DOHH2 (cell line): ENCODE results near the gene GGPS1.

Source experiments
- H3F3A ChIP-seq: fragments of 200-600 bp; sonication (generic), shearing (Covaris generic); 2 replicates; pipeline ENCODE4 v1.6.0; 2016; ENCODE audit warnings: antibody characterized with exemption, mild to moderate bottlenecking; ENCODE audit not compliant: control insufficient read depth, insufficient read depth
- H3K27ac ChIP-seq: fragments of 200-600 bp; sonication (generic); 2 replicates; pipeline ENCODE4 v1.5.1; 2014; ENCODE audit warnings: low read depth, mild to moderate bottlenecking, low read length, moderate library complexity
- H3K27me3 ChIP-seq: fragments of 200-600 bp; sonication (generic); 2 replicates; pipeline ENCODE4 v1.6.1; 2014; ENCODE audit warnings: mild to moderate bottlenecking, low read length, mixed read lengths; ENCODE audit not compliant: control insufficient read depth
- H3K36me3 ChIP-seq: fragments of 200-600 bp; sonication (generic); 2 replicates; pipeline ENCODE4 v1.6.1; 2014; ENCODE audit warnings: mild to moderate bottlenecking, low read length, moderate library complexity, mixed read lengths; ENCODE audit not compliant: control insufficient read depth
- H3K4me1 ChIP-seq: fragments of 200-600 bp; sonication (generic); 2 replicates; pipeline ENCODE4 v1.6.1; 2014; ENCODE audit warnings: mild to moderate bottlenecking, low read length, mixed read lengths; ENCODE audit not compliant: control insufficient read depth
- H3K4me2 ChIP-seq: fragments of 200-600 bp; sonication (generic); 2 replicates; pipeline ENCODE4 v1.6.0; 2014; ENCODE audit warnings: mild to moderate bottlenecking, low read length, moderate library complexity
- H3K4me3 ChIP-seq: fragments of 200-600 bp; sonication (generic); 2 replicates; pipeline ENCODE4 v1.5.1; 2014; ENCODE audit warnings: mild to moderate bottlenecking, low read length, mixed read lengths
- H3K79me2 ChIP-seq: fragments of 200-600 bp; sonication (generic); 2 replicates; pipeline ENCODE4 v1.6.1; 2014; ENCODE audit warnings: mild to moderate bottlenecking, low read length, mixed read lengths; ENCODE audit not compliant: control insufficient read depth
- H3K9me2 ChIP-seq: fragments of 200-600 bp; sonication (generic); replicated peaks from 2 replicates; pipeline ENCODE4 v1.6.1; 2014; ENCODE audit warnings: mild to moderate bottlenecking, low read length, mixed read lengths; ENCODE audit not compliant: control insufficient read depth
- H3K9me3 ChIP-seq: fragments of 200-600 bp; sonication (generic); 2 replicates; pipeline ENCODE4 v1.6.1; 2014; ENCODE audit warnings: antibody characterized with exemption, low read length, mixed read lengths; ENCODE audit not compliant: control insufficient read depth, insufficient read depth
- H4K20me1 ChIP-seq: fragments of 200-600 bp; sonication (generic); 2 replicates; pipeline ENCODE4 v1.6.0; 2014; ENCODE audit warnings: low read depth, mild to moderate bottlenecking, antibody characterized with exemption, low read length, moderate library complexity; ENCODE audit not compliant: control insufficient read depth, insufficient read depth
- CTCF ChIP-seq: fragments of 200-600 bp; sonication (generic); IDR thresholded peaks from one replicate; pipeline ENCODE4 v1.5.1; 2014; ENCODE audit warnings: antibody characterized with exemption, mild to moderate bottlenecking, low read depth, low read length; ENCODE audit not compliant: poor library complexity, severe bottlenecking
- EZH2phosphoT487 ChIP-seq: fragments of 200-600 bp; sonication (generic); IDR thresholded peaks from 2 replicates; pipeline ENCODE4 v1.6.1; 2017; ENCODE audit warnings: borderline replicate concordance, mild to moderate bottlenecking, antibody characterized with exemption, low read length, moderate library complexity, mixed read lengths

GGPS1 gene

GRCh38 chr1:235367000-235367908, 38.9 kb downstream of the GGPS1 start, which contains the start of gene TBCE:
Gene TBCE (plus strand): TSS chr1:235367427. CDS start chr1:235380050, 12,623 bp downstream.
- Histone ChIP-seq H3K4me3 (peak within 1 kb of the TSS; percentile 91), H3K9me2 (no peaks in the 10 kb centered on the region), H3K79me2 (peaks cover 27% of the 10 kb centered on the region), H3K27me3 (no peaks in the 10 kb centered on the region), H3F3A (no peaks in the 10 kb centered on the region), H3K9me3 (no peaks in the 10 kb centered on the region), H3K27ac (no peak within 1 kb of the TSS), H4K20me1 (no peaks in the 10 kb centered on the region), H3K4me2 (peak within 1 kb of the TSS; percentile 75), H3K4me1 (peaks cover 13% of the 10 kb centered on the region), H3K36me3 (no peaks in the 10 kb centered on the region)
- TF ChIP-seq EZH2phosphoT487, result no peak
- no peak for TF ChIP-seq CTCF

GRCh38 chr1:235368428-235368827, 40.1 kb downstream of the GGPS1 start:
- H3K4me1 ChIP-seq, result peaks cover 13% of the 10 kb centered on the region
- peaks cover 31% of the 10 kb centered on the region for H3K79me2 ChIP-seq
- H3K9me3 ChIP-seq, result no peaks in the 10 kb centered on the region
- H3K4me2 ChIP-seq, result peak overlapping the region; percentile 75
- H3K36me3 ChIP-seq, result no peaks in the 10 kb centered on the region
- H3K27ac ChIP-seq, result no peak overlapping the region
- H3K9me2 ChIP-seq, result no peaks in the 10 kb centered on the region
- no peaks in the 10 kb centered on the region for H4K20me1 ChIP-seq
- no peak for TF ChIP-seq CTCF
- TF ChIP-seq EZH2phosphoT487, result no peak
- H3K4me3 ChIP-seq, result peak overlapping the region; percentile 91
- no peaks in the 10 kb centered on the region for H3F3A ChIP-seq
- no peaks in the 10 kb centered on the region for H3K27me3 ChIP-seq

GRCh38 chr1:235369802-235370201, 41.4 kb downstream of the GGPS1 start:
- H3K36me3 ChIP-seq, result no peaks in the 10 kb centered on the region
- no peaks in the 10 kb centered on the region for H4K20me1 ChIP-seq
- peaks cover 31% of the 10 kb centered on the region for H3K79me2 ChIP-seq
- no peak overlapping the region for H3K4me2 ChIP-seq
- no peak overlapping the region for H3K27ac ChIP-seq
- H3K4me3 ChIP-seq, result no peak overlapping the region
- H3F3A ChIP-seq, result no peaks in the 10 kb centered on the region
- H3K4me1 ChIP-seq, result peaks cover 13% of the 10 kb centered on the region
- no peaks in the 10 kb centered on the region for H3K9me3 ChIP-seq
- TF ChIP-seq CTCF (no peak), EZH2phosphoT487 (no peak)
- H3K27me3 ChIP-seq, result no peaks in the 10 kb centered on the region
- no peaks in the 10 kb centered on the region for H3K9me2 ChIP-seq
